Suprapubic skin (tissue), 4 donors: ENCODE measurements around the gene BRAT1. TPM values are rescaled to one million over a fixed set of nuclear protein-coding genes. Genes with fewer than 3 reads are reported as not detected.

Experiments
- DNase-seq, 2 donors: peaks; one replicate each; pipeline ENCODE4 v3.0.0-alpha.2; 2019; ENCODE audit warnings: low spot score in 2 of 2
- H3K27ac ChIP-seq: fragments of 200-600 bp; sonication (generic); one replicate; pipeline ENCODE4 v1.5.1; 2019
- H3K27me3 ChIP-seq: fragments of 200-600 bp; sonication (generic); one replicate; pipeline ENCODE4 v1.5.1; 2019
- H3K36me3 ChIP-seq: fragments of 200-600 bp; sonication (generic); one replicate; pipeline ENCODE4 v1.5.1; 2019
- H3K4me1 ChIP-seq: fragments of 200-600 bp; sonication (generic); one replicate; pipeline ENCODE4 v1.5.1; 2019
- H3K4me3 ChIP-seq: fragments of 200-600 bp; sonication (generic); one replicate; pipeline ENCODE4 v1.5.1; 2019; ENCODE audit warnings: mild to moderate bottlenecking
- H3K9me3 ChIP-seq: fragments of 200-600 bp; sonication (generic); one replicate; pipeline ENCODE4 v1.5.1; 2019
- EP300 ChIP-seq: sonication (generic); formaldehyde crosslinking; IDR thresholded peaks from one replicate; pipeline ENCODE4 v1.6.1; 2017; ENCODE audit warnings: antibody characterized with exemption
- POLR2A ChIP-seq, 2 donors: fragments of 450-650 bp; IDR thresholded peaks; one replicate each; pipeline ENCODE4 v1.6.1; 2017; ENCODE audit warnings: antibody characterized with exemption in 2 of 2, mild to moderate bottlenecking in 2 of 2, moderate library complexity in 2 of 2
- POLR2AphosphoS5 ChIP-seq, 3 donors: sonication (generic); formaldehyde crosslinking; IDR thresholded peaks; one replicate each; pipeline ENCODE4 v1.6.1; 2017; ENCODE audit warnings: antibody characterized with exemption in 3 of 3
- WGBS: methylation state at CpG from one replicate; pipeline ENCODE4 v1.1.5; 2018; 5-methylcytosine and 5-hydroxymethylcytosine counted together
- total RNA-seq, 4 donors: library from RNA; depleted of rRNA; stranded (reverse); fragments of >200 nt; gene quantifications; one replicate each; pipeline ENCODE4 v1.1.0, GENCODE V29; 2016
- TF ChIP-seq, protein P1 (sequence below), 2 donors: fragments of 200-600 bp in 1 of 2; fragments of 450-650 bp in 1 of 2; sonication (generic) in 1 of 2; IDR thresholded peaks; one replicate each; pipeline ENCODE4 v1.5.1; 2016 to 2019; ENCODE audit warnings: antibody characterized with exemption in 2 of 2, mild to moderate bottlenecking in 1 of 2, moderate library complexity in 1 of 2

BRAT1 gene
- total RNA-seq, 4 donors from 2014 or later = 51.5 to 79.3 (median 63.3) TPM

GRCh38 chr7:2500701-2501100, 54.6 kb downstream of the BRAT1 start:
- peaks cover 25% of the 10 kb centered on the region for H3K4me1 ChIP-seq

DNA sequence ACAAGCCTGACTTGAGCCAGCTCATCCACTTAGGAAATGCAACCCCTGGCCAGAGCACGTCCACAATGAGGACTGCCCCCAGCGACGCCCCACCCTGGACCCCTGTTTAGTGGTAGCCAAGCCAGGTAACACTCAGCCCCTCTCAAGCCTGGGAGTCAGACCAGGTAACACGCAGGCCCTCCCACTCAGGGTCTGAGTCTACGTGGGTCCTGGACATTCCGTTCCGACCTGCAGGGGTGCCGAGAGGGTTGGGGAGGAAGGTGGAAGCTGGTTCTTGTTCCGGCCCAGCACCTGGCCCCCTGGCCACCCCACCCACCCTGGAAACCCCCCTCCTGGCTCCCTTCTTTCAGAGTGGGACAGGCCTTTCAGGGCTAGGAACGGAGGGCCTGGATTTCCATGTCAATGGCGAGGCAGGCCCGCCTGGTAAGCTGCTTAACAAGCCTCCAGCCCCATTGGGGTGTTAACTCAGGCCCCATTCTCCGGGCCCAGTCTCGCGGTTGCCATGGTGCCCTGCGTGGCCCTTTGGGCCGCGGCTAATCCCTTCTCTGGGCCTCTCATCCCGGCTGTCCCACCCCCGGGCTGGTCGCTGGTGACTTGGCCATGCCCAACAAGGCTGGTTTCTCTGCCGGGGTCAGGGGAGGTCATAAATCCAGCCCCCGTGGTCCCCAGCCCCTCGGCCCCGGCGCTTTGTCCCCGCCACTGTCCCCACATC, 55.4 kb downstream of the BRAT1 start:
- 89% methylated on average over 16 of the region's 27 CpGs for WGBS

More at GRCh38 chr7:2500701-2501100, 54.6 kb downstream of the BRAT1 start:
- Histone ChIP-seq H3K27ac (no peak overlapping the region), H3K27me3 (peaks cover 12% of the 10 kb centered on the region), H3K9me3 (no peaks in the 10 kb centered on the region), H3K36me3 (no peaks in the 10 kb centered on the region), H3K4me3 (no peak overlapping the region)
- DNase-seq = no peak
- 92% methylated on average over 8 of the region's 12 CpGs for WGBS
- TF ChIP-seq EP300 = no peak
- TF ChIP-seq, protein P1, sequence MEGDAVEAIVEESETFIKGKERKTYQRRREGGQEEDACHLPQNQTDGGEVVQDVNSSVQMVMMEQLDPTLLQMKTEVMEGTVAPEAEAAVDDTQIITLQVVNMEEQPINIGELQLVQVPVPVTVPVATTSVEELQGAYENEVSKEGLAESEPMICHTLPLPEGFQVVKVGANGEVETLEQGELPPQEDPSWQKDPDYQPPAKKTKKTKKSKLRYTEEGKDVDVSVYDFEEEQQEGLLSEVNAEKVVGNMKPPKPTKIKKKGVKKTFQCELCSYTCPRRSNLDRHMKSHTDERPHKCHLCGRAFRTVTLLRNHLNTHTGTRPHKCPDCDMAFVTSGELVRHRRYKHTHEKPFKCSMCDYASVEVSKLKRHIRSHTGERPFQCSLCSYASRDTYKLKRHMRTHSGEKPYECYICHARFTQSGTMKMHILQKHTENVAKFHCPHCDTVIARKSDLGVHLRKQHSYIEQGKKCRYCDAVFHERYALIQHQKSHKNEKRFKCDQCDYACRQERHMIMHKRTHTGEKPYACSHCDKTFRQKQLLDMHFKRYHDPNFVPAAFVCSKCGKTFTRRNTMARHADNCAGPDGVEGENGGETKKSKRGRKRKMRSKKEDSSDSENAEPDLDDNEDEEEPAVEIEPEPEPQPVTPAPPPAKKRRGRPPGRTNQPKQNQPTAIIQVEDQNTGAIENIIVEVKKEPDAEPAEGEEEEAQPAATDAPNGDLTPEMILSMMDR (IDR thresholded peaks at IDR 0.05) = no peak
- TF ChIP-seq POLR2AphosphoS5 (IDR thresholded peaks at IDR 0.05) = no peak
- TF ChIP-seq POLR2A (IDR thresholded peaks at IDR 0.05) = no peak

DNA sequence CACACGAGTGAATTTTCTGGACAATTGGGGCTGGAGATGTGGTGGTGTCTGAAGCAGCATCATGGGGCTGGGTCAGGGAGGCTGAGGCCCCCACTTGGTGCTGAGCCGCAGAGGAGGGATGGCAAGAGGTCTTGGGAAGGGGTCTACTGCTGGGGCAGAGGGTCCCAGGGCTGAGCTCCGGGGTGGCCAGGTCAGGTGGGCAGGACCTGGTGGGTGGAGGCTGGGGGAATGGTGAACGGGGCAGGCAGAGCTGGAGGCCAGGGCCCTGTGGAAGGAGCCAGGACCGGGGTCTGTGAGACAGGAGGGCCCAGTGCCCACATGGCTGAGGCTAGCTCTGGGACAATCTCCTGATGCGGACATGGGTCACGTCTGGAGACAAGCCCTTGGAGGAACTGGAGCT, 56.1 kb downstream of the BRAT1 start:
- Histone ChIP-seq H3K9me3 (no peaks in the 10 kb centered on the region), H3K27ac (no peak overlapping the region), H3K4me1 (peaks cover 13% of the 10 kb centered on the region), H3K36me3 (no peaks in the 10 kb centered on the region), H3K27me3 (peaks cover 19% of the 10 kb centered on the region), H3K4me3 (no peak overlapping the region)
- TF ChIP-seq EP300 = no peak
- TF ChIP-seq, protein P1 (IDR thresholded peaks at IDR 0.05) = no peak
- TF ChIP-seq POLR2A (IDR thresholded peaks at IDR 0.05) = no peak
- TF ChIP-seq POLR2AphosphoS5 (IDR thresholded peaks at IDR 0.05) = no peak
- DNase-seq = no peak
- 90% methylated on average over 6 of the region's 7 CpGs for WGBS

More for the DNA sequence above, 55.4 kb downstream of the BRAT1 start:
- peaks cover 14% of the 10 kb centered on the region for H3K27me3 ChIP-seq
- TF ChIP-seq POLR2A (IDR thresholded peaks at IDR 0.05) = no peak
- TF ChIP-seq EP300 = no peak
- TF ChIP-seq, protein P1 (IDR thresholded peaks at IDR 0.05) = no peak
- TF ChIP-seq POLR2AphosphoS5 (IDR thresholded peaks at IDR 0.05) = no peak
- no peaks in the 10 kb centered on the region for H3K9me3 ChIP-seq
- H3K4me3 ChIP-seq = no peak overlapping the region
- H3K36me3 ChIP-seq = no peaks in the 10 kb centered on the region
- no peak for DNase-seq
- no peak overlapping the region for H3K27ac ChIP-seq
- H3K4me1 ChIP-seq = peaks cover 17% of the 10 kb centered on the region

GRCh38 chr7:2498708-2499107, 56.6 kb downstream of the BRAT1 start:
- peaks cover 22% of the 10 kb centered on the region for H3K27me3 ChIP-seq
- H3K27ac ChIP-seq = no peak overlapping the region
- no peak overlapping the region for H3K4me3 ChIP-seq
- H3K9me3 ChIP-seq = no peaks in the 10 kb centered on the region
- peaks cover 16% of the 10 kb centered on the region for H3K4me1 ChIP-seq
- TF ChIP-seq EP300 (no peak), POLR2AphosphoS5 (IDR thresholded peaks at IDR 0.05) (no peak), POLR2A (IDR thresholded peaks at IDR 0.05) (no peak)
- TF ChIP-seq, protein P1 (IDR thresholded peaks at IDR 0.05) = no peak
- H3K36me3 ChIP-seq = no peaks in the 10 kb centered on the region
- DNase-seq = no peak
- 91% methylated on average over 5 of the region's 6 CpGs for WGBS

- Histone ChIP-seq H3K27me3 (peaks cover 22% of the 10 kb centered on the region), H3K27ac (no peak overlapping the region), H3K4me1 (peaks cover 14% of the 10 kb centered on the region), H3K36me3 (no peaks in the 10 kb centered on the region), H3K4me3 (no peak overlapping the region), H3K9me3 (no peaks in the 10 kb centered on the region)
- TF ChIP-seq POLR2A (IDR thresholded peaks at IDR 0.05) = no peak
- no peak for TF ChIP-seq POLR2AphosphoS5 (IDR thresholded peaks at IDR 0.05)
- no peak for TF ChIP-seq EP300
- TF ChIP-seq, protein P1 (IDR thresholded peaks at IDR 0.05) = no peak
- 53% methylated on average over 13 of the region's 25 CpGs for WGBS
- DNase-seq = no peak
These were observed 57.6 kb downstream of the BRAT1 start for GRCh38 chr7:2497500-2498336.
